SK-N-MC (cell line): ENCODE results near the gene CNOT1.

ENCODE experiments used
- EZH2 ChIP-seq: fragments of 200-600 bp; sonication (generic); IDR thresholded peaks from one replicate; pipeline ENCODE4 v1.6.1; 2017; ENCODE audit warnings: antibody characterized with exemption
- POLR2AphosphoS5 ChIP-seq: IDR thresholded peaks from 2 replicates; pipeline ENCODE4 v1.6.1; 2012; ENCODE audit warnings: mild to moderate bottlenecking, low read depth, low read length, borderline replicate concordance

GRCh38 chr16:58635502-58635901, 5.9 kb upstream of the CNOT1 start:
- TF ChIP-seq POLR2AphosphoS5 (no peak), EZH2 (no peak)
